Mammary epithelial cell (primary cell): Measurements from ENCODE around the gene ERGIC1.

ENCODE experiments used
- EZH2 ChIP-seq: IDR thresholded peaks from 2 replicates; pipeline ENCODE4 v1.6.1; 2012; ENCODE audit warnings: low read length, inconsistent platforms, borderline replicate concordance
- TF ChIP-seq, protein P1 (sequence below), 2 donors: IDR thresholded peaks in 1 of 2; conservative IDR thresholded peaks in 1 of 2; 2 replicates each; pipeline ENCODE4 v1.5.1; 2011 to 2012; ENCODE audit warnings: inconsistent platforms in 2 of 2, low read length in 2 of 2, mild to moderate bottlenecking in 2 of 2, control low read depth in 1 of 2, low read depth in 1 of 2; ENCODE audit not compliant: insufficient read depth in 1 of 2; ENCODE audit errors: extremely low read depth in 1 of 2

DNA sequence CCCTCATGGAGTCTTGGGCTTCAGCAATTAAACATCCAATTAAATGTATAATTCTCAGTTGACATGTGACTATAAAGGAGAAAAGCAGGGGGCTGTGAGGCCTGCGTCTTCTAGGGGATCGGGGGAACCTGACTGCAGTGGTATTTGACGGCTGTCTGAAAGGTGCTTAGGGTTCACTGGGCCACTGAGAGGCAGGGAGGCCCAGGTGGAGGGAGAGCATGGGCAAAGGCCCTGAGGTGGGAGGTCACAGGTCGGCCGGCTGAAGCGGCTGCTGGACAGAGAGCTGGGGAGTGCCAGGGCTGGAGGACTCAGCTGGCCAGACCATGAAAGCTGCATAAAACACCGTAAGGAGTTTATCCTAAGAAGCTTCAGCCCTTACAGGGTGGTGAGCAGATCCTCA lies 23.9 kb downstream of the ERGIC1 start:
- TF ChIP-seq, protein P1, sequence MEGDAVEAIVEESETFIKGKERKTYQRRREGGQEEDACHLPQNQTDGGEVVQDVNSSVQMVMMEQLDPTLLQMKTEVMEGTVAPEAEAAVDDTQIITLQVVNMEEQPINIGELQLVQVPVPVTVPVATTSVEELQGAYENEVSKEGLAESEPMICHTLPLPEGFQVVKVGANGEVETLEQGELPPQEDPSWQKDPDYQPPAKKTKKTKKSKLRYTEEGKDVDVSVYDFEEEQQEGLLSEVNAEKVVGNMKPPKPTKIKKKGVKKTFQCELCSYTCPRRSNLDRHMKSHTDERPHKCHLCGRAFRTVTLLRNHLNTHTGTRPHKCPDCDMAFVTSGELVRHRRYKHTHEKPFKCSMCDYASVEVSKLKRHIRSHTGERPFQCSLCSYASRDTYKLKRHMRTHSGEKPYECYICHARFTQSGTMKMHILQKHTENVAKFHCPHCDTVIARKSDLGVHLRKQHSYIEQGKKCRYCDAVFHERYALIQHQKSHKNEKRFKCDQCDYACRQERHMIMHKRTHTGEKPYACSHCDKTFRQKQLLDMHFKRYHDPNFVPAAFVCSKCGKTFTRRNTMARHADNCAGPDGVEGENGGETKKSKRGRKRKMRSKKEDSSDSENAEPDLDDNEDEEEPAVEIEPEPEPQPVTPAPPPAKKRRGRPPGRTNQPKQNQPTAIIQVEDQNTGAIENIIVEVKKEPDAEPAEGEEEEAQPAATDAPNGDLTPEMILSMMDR (conservative IDR thresholded peaks at IDR 0.05 in 1 of 2, IDR thresholded peaks at IDR 0.05 in 1 of 2; ENCODE audit: extremely low read depth in 1 of 2, insufficient read depth in 1 of 2, low read depth in 1 of 2, low read length in 2 of 2), result no peak
- TF ChIP-seq EZH2, result no peak
